ENCODE results near the gene SLAMF1. TPM values are rescaled to one million over a fixed set of nuclear protein-coding genes. Genes with fewer than 3 reads are reported as not detected.
"Not testable (repeated sequence)": the region's sequence is repeated elsewhere in the genome, so short reads cannot be mapped to it uniquely, and the experiment has no call there.

Gene SLAMF1
- total RNA-seq, 1 donor, result not detected

- Histone ChIP-seq H3K27ac (ENCODE audit: low read depth, low read length) (no peak overlapping the region), H3K36me3 (ENCODE audit: insufficient read depth, low read length) (no peaks in the 10 kb centered on the region), H3K4me1 (ENCODE audit: insufficient read depth, low read length) (no peaks in the 10 kb centered on the region), H3K79me2 (ENCODE audit: insufficient read depth, low read length) (no peaks in the 10 kb centered on the region), H3K27me3 (ENCODE audit: insufficient read depth, low read length) (no peaks in the 10 kb centered on the region), H3K4me3 (ENCODE audit: insufficient read depth, low read length) (no peak overlapping the region), H2AFZ (ENCODE audit: low read length) (no peak overlapping the region), H4K20me1 (ENCODE audit: insufficient read depth, low read length) (no peaks in the 10 kb centered on the region), H3K4me2 (ENCODE audit: insufficient read depth, low read length) (no peak overlapping the region), H3K9me3 (ENCODE audit: low read depth, low read length) (no peaks in the 10 kb centered on the region)
- no peak for TF ChIP-seq CTCF (IDR thresholded peaks at IDR 0.05; ENCODE audit: extremely low read depth, low read depth, low read length)
- no peak for DNase-seq (ENCODE audit: insufficient read length, low spot score, missing footprints)
Observed at GRCh38 chr1:160569806-160570205, 77.0 kb downstream of the SLAMF1 start.

GRCh38 chr1:160567858-160568682, 78.8 kb downstream of the SLAMF1 start:
- Histone ChIP-seq H3K4me3 (ENCODE audit: insufficient read depth, low read length) (no peak overlapping the region), H3K9me3 (ENCODE audit: low read depth, low read length) (no peaks in the 10 kb centered on the region), H3K79me2 (ENCODE audit: insufficient read depth, low read length) (no peaks in the 10 kb centered on the region), H3K4me2 (ENCODE audit: insufficient read depth, low read length) (no peak overlapping the region), H3K4me1 (ENCODE audit: insufficient read depth, low read length) (no peaks in the 10 kb centered on the region), H3K27ac (ENCODE audit: low read depth, low read length) (no peak overlapping the region), H4K20me1 (ENCODE audit: insufficient read depth, low read length) (no peaks in the 10 kb centered on the region), H3K27me3 (ENCODE audit: insufficient read depth, low read length) (no peaks in the 10 kb centered on the region), H2AFZ (ENCODE audit: low read length) (no peak overlapping the region), H3K36me3 (ENCODE audit: insufficient read depth, low read length) (no peaks in the 10 kb centered on the region)
- DNase-seq (ENCODE audit: insufficient read length, low spot score, missing footprints), result no peak
- TF ChIP-seq CTCF (IDR thresholded peaks at IDR 0.05; ENCODE audit: extremely low read depth, low read depth, low read length), result no peak

- TF ChIP-seq CTCF (IDR thresholded peaks at IDR 0.05; ENCODE audit: extremely low read depth, low read depth, low read length), result no peak
- Histone ChIP-seq H3K4me1 (ENCODE audit: insufficient read depth, low read length) (no peaks in the 10 kb centered on the region), H3K4me2 (ENCODE audit: insufficient read depth, low read length) (no peak overlapping the region), H3K9me3 (ENCODE audit: low read depth, low read length) (no peaks in the 10 kb centered on the region), H4K20me1 (ENCODE audit: insufficient read depth, low read length) (no peaks in the 10 kb centered on the region), H3K36me3 (ENCODE audit: insufficient read depth, low read length) (no peaks in the 10 kb centered on the region), H3K27ac (ENCODE audit: low read depth, low read length) (no peak overlapping the region), H3K4me3 (ENCODE audit: insufficient read depth, low read length) (no peak overlapping the region), H2AFZ (ENCODE audit: low read length) (no peak overlapping the region), H3K27me3 (ENCODE audit: insufficient read depth, low read length) (no peaks in the 10 kb centered on the region), H3K79me2 (ENCODE audit: insufficient read depth, low read length) (no peaks in the 10 kb centered on the region)
- DNase-seq (ENCODE audit: insufficient read length, low spot score, missing footprints), result no peak
Observed at GRCh38 chr1:160567341-160567740, 79.5 kb downstream of the SLAMF1 start.

- Histone ChIP-seq H4K20me1 (ENCODE audit: insufficient read depth, low read length) (no peaks in the 10 kb centered on the region), H3K27ac (ENCODE audit: low read depth, low read length) (no peak overlapping the region), H3K36me3 (ENCODE audit: insufficient read depth, low read length) (no peaks in the 10 kb centered on the region), H2AFZ (ENCODE audit: low read length) (no peak overlapping the region), H3K4me3 (ENCODE audit: insufficient read depth, low read length) (no peak overlapping the region), H3K9me3 (ENCODE audit: low read depth, low read length) (no peaks in the 10 kb centered on the region), H3K79me2 (ENCODE audit: insufficient read depth, low read length) (no peaks in the 10 kb centered on the region), H3K4me1 (ENCODE audit: insufficient read depth, low read length) (no peaks in the 10 kb centered on the region), H3K27me3 (ENCODE audit: insufficient read depth, low read length) (no peaks in the 10 kb centered on the region), H3K4me2 (ENCODE audit: insufficient read depth, low read length) (no peak overlapping the region)
- no peak for DNase-seq (ENCODE audit: insufficient read length, low spot score, missing footprints)
- no peak for TF ChIP-seq CTCF (IDR thresholded peaks at IDR 0.05; ENCODE audit: extremely low read depth, low read depth, low read length)
Observed at GRCh38 chr1:160565564-160565963, 81.3 kb downstream of the SLAMF1 start.

- H4K20me1 ChIP-seq (ENCODE audit: insufficient read depth, low read length); H2AFZ ChIP-seq (ENCODE audit: low read length); H3K36me3 ChIP-seq (ENCODE audit: insufficient read depth, low read length); DNase-seq (ENCODE audit: insufficient read length, low spot score, missing footprints); H3K27ac ChIP-seq (ENCODE audit: low read depth, low read length); H3K4me2 ChIP-seq (ENCODE audit: insufficient read depth, low read length); H3K79me2 ChIP-seq (ENCODE audit: insufficient read depth, low read length); H3K27me3 ChIP-seq (ENCODE audit: insufficient read depth, low read length); H3K4me3 ChIP-seq (ENCODE audit: insufficient read depth, low read length); H3K9me3 ChIP-seq (ENCODE audit: low read depth, low read length); H3K4me1 ChIP-seq (ENCODE audit: insufficient read depth, low read length): not testable (repeated sequence)
Observed at GRCh38 chr1:160563230-160563629, 83.6 kb downstream of the SLAMF1 start.

- H3K27me3 ChIP-seq (ENCODE audit: insufficient read depth, low read length); H3K79me2 ChIP-seq (ENCODE audit: insufficient read depth, low read length); DNase-seq (ENCODE audit: insufficient read length, low spot score, missing footprints); H3K4me1 ChIP-seq (ENCODE audit: insufficient read depth, low read length); H3K27ac ChIP-seq (ENCODE audit: low read depth, low read length); H3K4me3 ChIP-seq (ENCODE audit: insufficient read depth, low read length); H4K20me1 ChIP-seq (ENCODE audit: insufficient read depth, low read length); H3K9me3 ChIP-seq (ENCODE audit: low read depth, low read length); H3K36me3 ChIP-seq (ENCODE audit: insufficient read depth, low read length); H2AFZ ChIP-seq (ENCODE audit: low read length); H3K4me2 ChIP-seq (ENCODE audit: insufficient read depth, low read length): not testable (repeated sequence)
Observed at GRCh38 chr1:160562745-160563144, 84.1 kb downstream of the SLAMF1 start.

All from osteoblast (primary cell).